ENCODE measurements around the gene MEIS2.

Gene MEIS2

DNA sequence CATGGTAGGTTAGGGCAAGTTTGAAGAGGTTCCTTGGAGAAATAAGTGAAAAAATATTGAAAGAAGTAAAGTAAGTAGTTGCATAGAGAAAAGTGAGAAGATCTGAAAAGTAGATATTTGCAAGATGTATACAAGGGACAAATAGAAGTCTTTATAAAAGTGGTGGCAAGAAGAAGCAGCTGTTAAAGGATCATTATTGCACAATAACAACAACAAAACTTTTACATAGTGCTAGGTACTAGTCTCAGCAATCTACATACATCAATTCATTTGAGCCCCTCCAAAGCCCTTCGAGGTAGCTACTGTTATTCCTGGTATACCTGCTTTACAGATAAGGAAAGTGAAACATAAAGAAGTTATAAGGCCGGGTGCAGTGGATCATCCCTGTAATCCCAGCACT is 239.6 kb downstream of the MEIS2 start:
- DNase-seq (ENCODE audit: low read depth, low spot score), result no peak
- H3K27ac ChIP-seq, result no peak overlapping the region

DNA sequence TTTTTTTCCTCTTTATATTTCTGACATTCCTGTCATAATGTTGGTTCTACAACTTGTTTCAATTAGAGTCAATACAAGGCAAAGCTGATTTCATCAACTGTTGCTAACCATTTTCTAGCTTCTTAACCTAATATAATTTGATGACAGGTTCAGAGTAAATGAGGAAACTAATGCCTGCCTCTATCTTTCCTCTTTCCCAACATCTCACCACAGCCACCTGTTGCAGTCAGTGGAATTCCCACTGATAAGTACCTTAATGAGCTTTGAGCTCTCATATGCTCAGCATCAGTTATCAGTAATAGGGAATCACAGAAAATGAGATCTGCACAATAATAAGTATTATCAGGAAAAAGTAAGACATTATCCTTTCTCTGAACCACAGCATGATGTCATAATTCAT is 241.9 kb downstream of the MEIS2 start:
- H3K27ac ChIP-seq, result no peak overlapping the region
- DNase-seq (ENCODE audit: low read depth, low spot score), result no peak

DNA sequence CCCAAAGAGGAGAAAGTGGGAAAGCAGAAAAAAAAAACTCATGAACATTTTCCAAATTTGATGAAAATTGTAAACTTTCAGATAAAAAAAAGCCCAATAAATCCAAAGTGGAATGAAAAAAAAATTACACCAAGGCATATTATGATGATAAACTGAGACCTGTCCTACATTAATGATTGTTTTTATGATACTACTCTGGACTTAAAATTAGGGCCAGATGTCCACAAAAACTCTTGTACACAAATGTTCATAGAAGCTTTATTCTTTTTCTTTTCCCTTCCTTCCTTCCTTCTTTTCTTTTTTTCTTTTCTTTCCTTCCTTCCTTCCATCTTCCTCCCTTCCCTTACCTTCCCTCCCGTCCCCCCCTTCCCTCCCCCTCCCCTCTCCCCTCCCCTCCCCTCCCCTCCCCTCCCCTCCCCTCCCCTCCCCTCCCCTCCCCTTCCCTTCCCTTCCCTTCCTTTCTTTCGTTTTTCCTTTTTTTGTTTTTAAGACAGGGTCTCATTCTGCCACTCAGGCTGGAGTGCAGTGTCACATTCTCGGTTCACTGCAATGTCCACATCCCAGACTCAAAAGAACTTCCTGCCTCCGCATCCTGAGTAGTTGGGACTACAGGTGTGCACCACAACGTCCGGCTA is 243.9 kb downstream of the MEIS2 start:
- no peak for DNase-seq (ENCODE audit: low read depth, low spot score)
- H3K27ac ChIP-seq, result no peak overlapping the region

DNA sequence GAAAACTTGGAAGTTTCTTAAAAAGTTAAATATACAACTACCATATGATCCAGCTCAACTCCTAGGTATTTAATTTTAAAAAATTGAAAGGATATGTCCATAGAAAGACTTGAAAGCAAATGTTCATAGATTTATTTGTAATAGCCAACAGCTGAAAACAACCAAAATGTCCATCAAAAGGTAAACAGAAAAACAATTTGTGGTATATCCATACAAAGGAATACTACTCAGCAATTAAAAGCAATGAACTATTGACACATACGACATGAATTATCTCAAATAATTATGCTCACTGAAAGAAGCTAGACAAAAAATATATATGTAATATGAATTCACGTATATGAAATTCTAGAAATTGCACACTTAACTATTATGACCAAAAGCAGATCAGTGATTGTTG is 249.5 kb downstream of the MEIS2 start:
- no peak for DNase-seq (ENCODE audit: low read depth, low spot score)
- H3K27ac ChIP-seq, result no peak overlapping the region

DNA sequence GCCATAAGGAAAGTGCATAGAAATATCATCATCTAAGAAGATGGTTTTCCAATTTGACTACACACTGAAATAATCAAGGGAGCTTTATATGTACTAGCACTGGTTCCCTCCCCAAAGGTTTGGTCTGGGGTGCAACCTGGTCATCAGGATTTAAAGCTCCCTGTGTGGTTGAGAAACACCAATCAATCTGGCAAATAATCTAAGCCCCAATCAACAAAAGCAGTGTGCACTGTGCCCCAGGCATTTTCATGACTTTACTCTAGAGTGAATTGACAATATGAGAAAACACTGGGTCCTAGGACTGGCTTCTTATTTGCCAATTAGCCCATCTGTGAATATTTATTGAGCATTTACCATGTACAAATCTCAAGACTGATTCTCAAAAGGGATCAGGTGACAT is 255.1 kb downstream of the MEIS2 start:
- H3K27ac ChIP-seq, result no peak overlapping the region
- no peak for DNase-seq (ENCODE audit: low read depth, low spot score)

DNA sequence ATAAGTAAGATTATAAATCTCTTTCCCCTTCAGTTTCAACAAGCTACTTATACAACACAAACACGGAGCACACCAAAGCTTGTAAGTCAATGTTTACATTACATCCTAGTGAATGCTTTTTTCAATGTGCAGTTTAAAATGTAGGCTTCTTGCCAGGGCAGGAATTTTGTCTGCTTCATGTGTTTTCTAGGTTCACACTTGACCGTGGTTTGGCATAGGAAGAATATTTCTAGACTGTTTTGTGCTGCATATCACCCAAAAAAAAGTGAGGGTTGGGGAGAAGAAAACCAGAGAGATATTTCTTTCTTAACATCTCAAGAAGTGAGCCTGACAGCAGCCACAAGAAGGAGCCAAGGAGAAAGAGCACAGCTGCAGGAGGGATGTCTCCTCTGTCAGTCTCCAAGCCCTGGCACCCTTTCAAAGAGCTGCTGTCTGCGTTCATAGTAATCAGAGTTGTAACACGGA is 255.8 kb downstream of the MEIS2 start:
- no peak overlapping the region for H3K27ac ChIP-seq
- DNase-seq (ENCODE audit: low read depth, low spot score), result no peak

DNA sequence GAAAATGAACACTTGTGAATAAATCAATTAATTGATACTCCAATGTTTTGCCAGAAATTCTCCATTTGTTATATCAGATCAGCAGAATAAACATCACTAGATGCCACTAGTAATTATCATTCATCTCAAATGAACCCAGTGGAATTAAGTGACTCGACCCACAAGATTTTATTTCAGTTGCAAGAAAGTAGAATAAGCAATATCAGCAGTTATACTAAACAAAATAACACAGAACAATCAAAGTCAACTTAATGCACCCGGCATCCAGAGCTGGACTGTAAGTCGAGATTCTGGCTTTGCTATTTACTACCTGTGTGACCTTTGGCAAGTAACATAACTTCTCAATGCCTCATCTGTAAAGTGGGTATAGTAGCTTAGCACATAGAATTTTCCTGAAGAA is 256.5 kb downstream of the MEIS2 start:
- DNase-seq (ENCODE audit: low read depth, low spot score), result no peak
- no peak overlapping the region for H3K27ac ChIP-seq

DNA sequence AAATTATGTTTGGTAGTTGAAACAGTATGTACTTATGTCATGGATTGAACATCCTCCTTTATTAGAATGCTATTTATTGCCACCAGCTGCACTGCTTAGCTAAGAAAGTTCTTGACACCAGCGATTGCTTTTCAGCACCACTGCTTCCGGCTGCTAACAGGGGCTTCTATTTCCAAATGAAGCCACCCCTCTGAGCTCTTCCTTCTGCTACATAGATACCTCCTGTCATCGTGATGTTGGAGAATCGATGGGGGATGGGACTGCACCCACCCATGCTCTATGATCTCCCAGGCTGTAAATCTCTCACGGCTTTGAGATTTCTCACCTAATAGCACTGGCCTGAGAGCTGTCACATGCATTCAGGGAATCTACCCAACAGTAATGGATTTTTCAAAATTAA is 259.2 kb downstream of the MEIS2 start:
- no peak for DNase-seq (ENCODE audit: low read depth, low spot score)
- H3K27ac ChIP-seq, result no peak overlapping the region

All from epithelial cell of prostate (primary cell).